ENCODE data around the gene QSOX1.

- no peak for TF ChIP-seq EZH2 (IDR thresholded peaks at IDR 0.05)
- no peak for TF ChIP-seq POLR2AphosphoS5 (IDR thresholded peaks at IDR 0.05; ENCODE audit: borderline replicate concordance, low read depth, low read length)
These were observed 19.1 kb upstream of the QSOX1 start for GRCh38 chr1:180135535-180135934.

Measured in SK-N-MC (cell line).